H1 (cell line): ENCODE data around the gene C2orf92. TPM values are rescaled to one million over a fixed set of nuclear protein-coding genes. Genes with fewer than 3 reads are reported as not detected.

Source experiments
- CTCF ChIA-PET: fragments of 300-600 bp; sonication (Branson Sonifier 250); formaldehyde crosslinking; loops from one replicate; lab custom pipeline; 2021; ENCODE audit not compliant: partially characterized antibody; lab: Charles Lee
- POLR2A ChIA-PET: fragments of 300-600 bp; sonication (Branson Sonifier 250); formaldehyde crosslinking; loops from one replicate; lab custom pipeline; 2021; ENCODE audit warnings: inconsistent platforms; ENCODE audit not compliant: partially characterized antibody; lab: Charles Lee
- DNase-seq, 2 experiments: peaks; one replicate each; pipeline versions ENCODE4 v3.0.0 to v3.0.0-alpha.2; 2010 to 2022; ENCODE audit warnings: low spot score in 2 of 2, low read depth in 1 of 2, mixed read lengths in 1 of 2
- FAIRE-seq: peaks from 2 replicates; lab custom pipeline; 2011; peaks lifted over from hg19 to GRCh38; lab: Jason Lieb, UNC
- H2AFZ ChIP-seq: 2 replicates; pipeline ENCODE4 v1.8.1; 2012; ENCODE audit warnings: low read length, inconsistent platforms
- H2AK5ac ChIP-seq: 2 replicates; pipeline ENCODE4 v1.6.1; 2013; ENCODE audit warnings: low read depth, low read length
- H2BK120ac ChIP-seq: replicated peaks from 2 replicates; pipeline ENCODE3; 2013; ENCODE audit warnings: low read depth, low read length, inconsistent platforms
- H2BK12ac ChIP-seq: 2 replicates; pipeline ENCODE4 v1.6.1; 2013; ENCODE audit warnings: low read depth, low read length
- H2BK15ac ChIP-seq: 2 replicates; pipeline ENCODE4 v1.6.1; 2013; ENCODE audit warnings: low read length
- H2BK20ac ChIP-seq: 2 replicates; pipeline ENCODE4 v1.6.1; 2013; ENCODE audit warnings: low read length
- H2BK5ac ChIP-seq: 2 replicates; pipeline ENCODE4 v1.6.1; 2013; ENCODE audit warnings: low read depth, low read length
- H3K14ac ChIP-seq: 2 replicates; pipeline ENCODE4 v1.6.1; 2013; ENCODE audit warnings: inconsistent platforms; ENCODE audit not compliant: insufficient read length
- H3K18ac ChIP-seq: 2 replicates; pipeline ENCODE4 v1.6.1; 2013; ENCODE audit warnings: low read length; ENCODE audit errors: extremely low read depth
- H3K23ac ChIP-seq: 2 replicates; pipeline ENCODE4 v1.6.1; 2013; ENCODE audit warnings: inconsistent platforms; ENCODE audit not compliant: insufficient read length
- H3K23me2 ChIP-seq: 2 replicates; pipeline ENCODE4 v1.6.1; 2013; ENCODE audit warnings: low read depth, low read length
- H3K27ac ChIP-seq: 2 replicates; pipeline ENCODE4 v1.6.1; 2011; ENCODE audit warnings: low read depth, low read length, inconsistent platforms
- H3K27me3 ChIP-seq, 4 experiments: replicated peaks in 1 of 4; 1 replicate in 1 of 4; 2 replicates in 3 of 4; pipeline versions ENCODE4 v1.6.1 to v1.8.1; 2011 to 2013; ENCODE audit warnings: low read length in 3 of 4, mild to moderate bottlenecking in 3 of 4, inconsistent platforms in 2 of 4, mixed read lengths in 2 of 4, moderate library complexity in 1 of 4; ENCODE audit not compliant: control insufficient read depth in 3 of 4, insufficient read depth in 3 of 4; ENCODE audit errors: extremely low read depth in 1 of 4
- H3K36me3 ChIP-seq, 4 experiments: 2 replicates each; pipeline versions ENCODE4 v1.6.1 to v1.8.1; 2011 to 2013; ENCODE audit warnings: mild to moderate bottlenecking in 4 of 4, low read length in 3 of 4, moderate library complexity in 2 of 4, control low read depth in 1 of 4, inconsistent platforms in 1 of 4; ENCODE audit not compliant: insufficient read depth in 4 of 4, control insufficient read depth in 2 of 4
- H3K4ac ChIP-seq: replicated peaks from 2 replicates; pipeline ENCODE3; 2013; ENCODE audit warnings: low read length, low read depth, mixed read lengths, inconsistent platforms; ENCODE audit not compliant: insufficient read length
- H3K4me1 ChIP-seq, 4 experiments: replicated peaks in 1 of 4; 1 replicate in 1 of 4; 2 replicates in 3 of 4; pipeline versions ENCODE4 v1.6.1 to v1.8.1; 2011 to 2013; ENCODE audit warnings: low read length in 3 of 4, inconsistent platforms in 2 of 4, mixed read lengths in 1 of 4; ENCODE audit not compliant: insufficient read depth in 4 of 4, control insufficient read depth in 3 of 4
- H3K4me2 ChIP-seq, 2 experiments: 2 replicates each; pipeline versions ENCODE4 v1.6.1 to v1.8.1; 2011 to 2013; ENCODE audit warnings: low read depth in 2 of 2, low read length in 2 of 2, control low read depth in 1 of 2, inconsistent platforms in 1 of 2, mild to moderate bottlenecking in 1 of 2; ENCODE audit not compliant: insufficient read depth in 1 of 2
- H3K4me3 ChIP-seq, 4 experiments: fragments of 200-600, 300-600 bp in 1 of 4; sonication (generic), shearing (Covaris generic), sonication (Bioruptor Twin) in 1 of 4; 2 replicates each; pipeline versions ENCODE4 v1.5.1 to v1.8.1; 2011 to 2016; ENCODE audit warnings: low read length in 4 of 4, low read depth in 3 of 4, control low read depth in 2 of 4, inconsistent platforms in 2 of 4, mild to moderate bottlenecking in 2 of 4, mixed read lengths in 1 of 4, moderate library complexity in 1 of 4; ENCODE audit not compliant: insufficient read depth in 2 of 4; ENCODE audit errors: extremely low read depth in 1 of 4
- H3K56ac ChIP-seq: replicated peaks from 2 replicates; pipeline ENCODE3; 2013; ENCODE audit warnings: low read depth, mild to moderate bottlenecking, mixed read lengths, low read length, inconsistent platforms; ENCODE audit not compliant: insufficient read length
- H3K79me1 ChIP-seq: 2 replicates; pipeline ENCODE4 v1.6.1; 2013; ENCODE audit warnings: low read depth, low read length, control low read depth
- H3K79me2 ChIP-seq, 2 experiments: 2 replicates each; pipeline versions ENCODE4 v1.6.1 to v1.8.1; 2012 to 2013; ENCODE audit warnings: low read length in 2 of 2, mild to moderate bottlenecking in 2 of 2, inconsistent platforms in 1 of 2; ENCODE audit not compliant: insufficient read depth in 2 of 2, control insufficient read depth in 1 of 2
- H3K9ac ChIP-seq, 4 experiments: replicated peaks in 1 of 4; 1 replicate in 1 of 4; 2 replicates in 3 of 4; pipeline versions ENCODE4 v1.6.1 to v1.8.1; 2011 to 2013; ENCODE audit warnings: low read depth in 3 of 4, low read length in 3 of 4, control low read depth in 2 of 4, mild to moderate bottlenecking in 2 of 4, moderate library complexity in 2 of 4, inconsistent platforms in 1 of 4; ENCODE audit errors: extremely low read depth in 1 of 4
- H3K9me3 ChIP-seq, 2 experiments: 2 replicates each; pipeline versions ENCODE4 v1.6.1 to v1.8.1; 2012 to 2013; ENCODE audit warnings: mild to moderate bottlenecking in 2 of 2, moderate library complexity in 2 of 2, control low read depth in 1 of 2, inconsistent platforms in 1 of 2, low read depth in 1 of 2, low read length in 1 of 2, mixed read lengths in 1 of 2; ENCODE audit not compliant: insufficient read depth in 2 of 2
- H4K20me1 ChIP-seq, 2 experiments: replicated peaks in 1 of 2; 2 replicates each; pipeline versions ENCODE3 to v1.8.1; 2011 to 2013; ENCODE audit warnings: inconsistent platforms in 2 of 2, low read length in 2 of 2, mild to moderate bottlenecking in 1 of 2; ENCODE audit not compliant: insufficient read depth in 2 of 2, control insufficient read depth in 1 of 2
- H4K5ac ChIP-seq: 2 replicates; pipeline ENCODE4 v1.6.1; 2013; ENCODE audit warnings: low read length, low read depth, mixed read lengths, inconsistent platforms; ENCODE audit not compliant: insufficient read length
- H4K8ac ChIP-seq: 2 replicates; pipeline ENCODE4 v1.8.0; 2013; ENCODE audit warnings: mild to moderate bottlenecking, moderate library complexity, low read length, inconsistent platforms; ENCODE audit not compliant: insufficient read depth; ENCODE audit errors: extremely low read depth
- H4K91ac ChIP-seq: replicated peaks from 2 replicates; pipeline ENCODE3; 2013; ENCODE audit warnings: low read length, mixed read lengths, inconsistent platforms; ENCODE audit not compliant: insufficient read length
- FOSL1 ChIP-seq: IDR thresholded peaks from 2 replicates; pipeline ENCODE4 v1.6.1; 2011; ENCODE audit warnings: mild to moderate bottlenecking, low read depth, low read length, moderate library complexity; ENCODE audit not compliant: insufficient read depth
- GABPA ChIP-seq: IDR thresholded peaks from 2 replicates; pipeline ENCODE4 v1.6.1; 2011; ENCODE audit warnings: mild to moderate bottlenecking, low read length, moderate library complexity, borderline replicate concordance; ENCODE audit not compliant: insufficient read depth
- GTF2F1 ChIP-seq: IDR thresholded peaks from 2 replicates; pipeline ENCODE4 v1.6.1; 2012; ENCODE audit warnings: low read depth, low read length, improper control_type of control experiment, borderline replicate concordance
- HDAC2 ChIP-seq, 2 experiments: fragments of 300-600 bp in 1 of 2; sonication (generic) in 1 of 2; IDR thresholded peaks; 2 replicates each; pipeline ENCODE4 v1.6.1; 2011 to 2012; ENCODE audit warnings: low read depth in 2 of 2, low read length in 2 of 2, mild to moderate bottlenecking in 2 of 2, moderate library complexity in 2 of 2, borderline replicate concordance in 1 of 2, inconsistent platforms in 1 of 2
- HDAC6 ChIP-seq: IDR thresholded peaks from one replicate; pipeline ENCODE4 v1.7.1; 2012; ENCODE audit warnings: low read depth, mild to moderate bottlenecking, inconsistent platforms, low read length, moderate library complexity
- KDM5A ChIP-seq: fragments of 200-600 bp; IDR thresholded peaks from 2 replicates; pipeline ENCODE4 v1.7.1; 2012; ENCODE audit warnings: mild to moderate bottlenecking, low read length, inconsistent platforms, mixed read lengths
- PHF8 ChIP-seq: fragments of 200-600 bp; sonication (generic); conservative IDR thresholded peaks from 2 replicates; pipeline ENCODE4 v1.7.1; 2012; ENCODE audit warnings: low read depth, mild to moderate bottlenecking, inconsistent platforms, low read length, moderate library complexity
- RAD21 ChIP-seq, 2 experiments: IDR thresholded peaks in 1 of 2; conservative IDR thresholded peaks in 1 of 2; 2 replicates each; pipeline ENCODE4 v1.6.1; 2011; ENCODE audit warnings: low read depth in 2 of 2, low read length in 2 of 2, improper control_type of control experiment in 1 of 2, inconsistent platforms in 1 of 2, mild to moderate bottlenecking in 1 of 2, moderate library complexity in 1 of 2
- RBBP5 ChIP-seq: IDR thresholded peaks from 2 replicates; pipeline ENCODE4 v1.7.1; 2012; ENCODE audit warnings: low read depth, mild to moderate bottlenecking, inconsistent platforms, low read length, moderate library complexity, borderline replicate concordance
- SUZ12 ChIP-seq: fragments of 200-600 bp; sonication (generic); IDR thresholded peaks from 2 replicates; pipeline ENCODE4 v1.6.1; 2012; ENCODE audit warnings: mild to moderate bottlenecking, inconsistent platforms, low read length, moderate library complexity, mixed read lengths
- TAF7 ChIP-seq: optimal IDR thresholded peaks from 2 replicates; pipeline ENCODE3; 2011; ENCODE audit warnings: low read depth, mild to moderate bottlenecking, inconsistent platforms, low read length, moderate library complexity, borderline replicate concordance
- TBP ChIP-seq: IDR thresholded peaks from 2 replicates; pipeline ENCODE4 v1.6.1; 2011; ENCODE audit warnings: low read depth, low read length, improper control_type of control experiment
- WGBS, 2 experiments: shearing (Covaris generic) in 1 of 2; methylation state at CpG; one replicate each; pipeline versions ENCODE4 v1.1.6 to v1.1.7; 2013 to 2015; ENCODE audit warnings: low lambda C conversion rate in 2 of 2, mixed read lengths in 2 of 2, inconsistent platforms in 1 of 2, low coverage in 1 of 2, missing lambda C conversion rate in 1 of 2; ENCODE audit not compliant: insufficient replicate concordance in 2 of 2, insufficient coverage in 1 of 2, insufficient read length in 1 of 2; ENCODE audit errors: extremely low coverage in 1 of 2, missing lambda C conversion rate in 1 of 2; 5-methylcytosine and 5-hydroxymethylcytosine counted together
- polyA plus RNA-seq, 7 experiments: library from polyadenylated mRNA; depleted of rRNA in 3 of 7; stranded (reverse) in 5 of 7; unstranded in 2 of 7; fragments of >200 nt in 5 of 7; fragments of 200-250 nt in 2 of 7; gene quantifications; 1 replicate in 5 of 7; 2 replicates in 1 of 7; 4 replicates in 1 of 7; pipeline versions ENCODE4 v1.2.1 to v1.2.3, GENCODE V29; 2011 to 2013; ENCODE audit warnings: missing spikeins in 2 of 7, mixed read lengths in 2 of 7
- total RNA-seq: library from RNA; stranded (reverse); fragmentation: NEBNext Ultra II Directional; extraction: Animal tissue kit (Norgen Biotek cat#: 25700); gene quantifications from 2 replicates; pipeline ENCODE4 v1.2.1, GENCODE V29; 2021

The C2orf92 gene
- total and polyA plus RNA-seq, 2 of the 8 experiments (the other 6 are each of a cell fraction or from before 2014, with no cell fraction given) = 2.3 to 3.7 TPM

- Histone ChIP-seq H3K4me2 (no peak overlapping the region), H4K5ac (no peak overlapping the region), H2BK120ac (no peak overlapping the region), H3K23me2 (no peaks in the 10 kb centered on the region), H3K27me3 (no peaks in the 10 kb centered on the region), H2BK12ac (no peak overlapping the region), H3K18ac (no peak overlapping the region), H3K9ac (no peak overlapping the region), H2BK5ac (no peak overlapping the region), H3K4ac (no peak overlapping the region), H2AK5ac (no peak overlapping the region), H2BK15ac (no peak overlapping the region), H3K9me3 (no peaks in the 10 kb centered on the region), H3K4me3 (no peak overlapping the region), H3K36me3 (no peaks in the 10 kb centered on the region), H3K4me1 (no peaks in the 10 kb centered on the region), H4K20me1 (peaks cover 0 to 2% of the 10 kb centered on the region in 2 experiments), H4K8ac (no peak overlapping the region), H3K56ac (no peak overlapping the region), H3K23ac (no peak overlapping the region), H2AFZ (no peak overlapping the region), H3K79me1 (no peaks in the 10 kb centered on the region), H3K14ac (no peak overlapping the region), H2BK20ac (no peak overlapping the region), H3K27ac (no peak overlapping the region), H4K91ac (no peak overlapping the region), H3K79me2 (no peaks in the 10 kb centered on the region)
- ChIA-PET POLR2A (interaction anchor here (0.6 to 1.0 kb wide), 2 partner anchors 8 to 21 kb away, joined by 3 read pairs; no protein-coding TSS in a partner anchor), CTCF (interaction anchor here (0.6 to 3.7 kb wide), 3 partner anchors 9 to 41 kb away, joined by 3 to 17 read pairs (median 3); no protein-coding TSS in a partner anchor)
- 93% methylated on average over 20 of the region's 20 CpGs; no CpG with 5 or more reads in 1 of the 2 experiments for WGBS, 2 experiments
- DNase-seq (no peak), FAIRE-seq (no peak)
- TF ChIP-seq HDAC2 (IDR thresholded peaks at IDR 0.05; ENCODE audit: borderline replicate concordance in 1 of 2, low read depth in 2 of 2, low read length in 2 of 2) (no peak), RBBP5 (no peak), PHF8 (no peak), TBP (no peak), RAD21 (IDR thresholded peaks at IDR 0.05 in 1 of 2, conservative IDR thresholded peaks at IDR 0.05 in 1 of 2; ENCODE audit: low read depth in 2 of 2, low read length in 2 of 2) (no peak), TAF7 (no peak), GABPA (no peak), FOSL1 (no peak), SUZ12 (no peak), HDAC6 (no peak), KDM5A (no peak), GTF2F1 (no peak)
These were observed 64.0 kb downstream of the C2orf92 start for GRCh38 chr2:97733341-97734035.
